HL-60/S4 treated with retinoic acid at 250 ng/mL for 4 days and 3 days (cell line): ENCODE data around the gene SLC12A1.
"Not testable (repeated sequence)": the region's sequence is repeated elsewhere in the genome, so short reads cannot be mapped to it uniquely, and the experiment has no call there.

ENCODE experiments used
- in situ Hi-C: fragments of 300-500 bp; cut with MboI; formaldehyde crosslinking; loops from 2 replicates; pipeline ENCODE4 v1.7.0; 2022; ENCODE audit warnings: low sequenced_read_pairs

Gene SLC12A1

GRCh38 chr15:48306639-48307038 is 100.5 kb downstream of the SLC12A1 start:
- in situ Hi-C loops = no loop called here

GRCh38 chr15:48307586-48307985 is 101.5 kb downstream of the SLC12A1 start:
- in situ Hi-C loops = no loop called here

- in situ Hi-C loops = no loop called here
These were observed 103.6 kb downstream of the SLC12A1 start for GRCh38 chr15:48309740-48310139.

- in situ Hi-C loops = no loop called here
These were observed 107.1 kb downstream of the SLC12A1 start for GRCh38 chr15:48313216-48313615.

- in situ Hi-C loops = no loop called here
These were observed 108.9 kb downstream of the SLC12A1 start for GRCh38 chr15:48315041-48315440.

GRCh38 chr15:48317221-48317620 is 111.1 kb downstream of the SLC12A1 start:
- in situ Hi-C loops = no loop called here

GRCh38 chr15:48318131-48318530 is 112.0 kb downstream of the SLC12A1 start:
- in situ Hi-C loops = no loop called here

- in situ Hi-C loops = no loop called here
These were observed 117.2 kb downstream of the SLC12A1 start for GRCh38 chr15:48323294-48323693.

- in situ Hi-C loops = no loop called here
These were observed 118.8 kb downstream of the SLC12A1 start for GRCh38 chr15:48324949-48325348.

GRCh38 chr15:48325400-48325799 is 119.3 kb downstream of the SLC12A1 start:
- in situ Hi-C loops = no loop called here

- in situ Hi-C loops = not testable (repeated sequence)
These were observed 120.1 kb downstream of the SLC12A1 start for GRCh38 chr15:48326180-48326579.

- in situ Hi-C loops = no loop called here
These were observed 124.1 kb downstream of the SLC12A1 start for GRCh38 chr15:48330105-48330785.

GRCh38 chr15:48330855-48331795 is 125.0 kb downstream of the SLC12A1 start, which contains the start of gene DUT:
Gene DUT, plus strand, starts transcription at chr15:48331429. Its CDS starts 87 bp downstream, at chr15:48331516.
- in situ Hi-C loops = no loop called here

GRCh38 chr15:48331796-48332641 is 125.9 kb downstream of the SLC12A1 start:
- in situ Hi-C loops = no loop called here

GRCh38 chr15:48332642-48333034 is 126.5 kb downstream of the SLC12A1 start:
- in situ Hi-C loops = no loop called here

- in situ Hi-C loops = no loop called here
These were observed 127.4 kb downstream of the SLC12A1 start for GRCh38 chr15:48333540-48333939.

- in situ Hi-C loops = no loop called here
These were observed 128.2 kb downstream of the SLC12A1 start for GRCh38 chr15:48334260-48334659.

- in situ Hi-C loops = no loop called here
These were observed 130.8 kb downstream of the SLC12A1 start for GRCh38 chr15:48336940-48337339.

GRCh38 chr15:48337607-48338006 is 131.5 kb downstream of the SLC12A1 start:
- in situ Hi-C loops = no loop called here

GRCh38 chr15:48340111-48340510 is 134.0 kb downstream of the SLC12A1 start:
- in situ Hi-C loops = no loop called here

- in situ Hi-C loops = no loop called here
These were observed 137.8 kb downstream of the SLC12A1 start for GRCh38 chr15:48343865-48344264.
